Measurements from ENCODE around the gene PKD1L1. TPM values are rescaled to one million over a fixed set of nuclear protein-coding genes. Genes with fewer than 3 reads are reported as not detected.

The PKD1L1 gene
- total RNA-seq, 4 donors from 2014 or later, result 0.44 to 1.1 (median 0.75) TPM

DNA sequence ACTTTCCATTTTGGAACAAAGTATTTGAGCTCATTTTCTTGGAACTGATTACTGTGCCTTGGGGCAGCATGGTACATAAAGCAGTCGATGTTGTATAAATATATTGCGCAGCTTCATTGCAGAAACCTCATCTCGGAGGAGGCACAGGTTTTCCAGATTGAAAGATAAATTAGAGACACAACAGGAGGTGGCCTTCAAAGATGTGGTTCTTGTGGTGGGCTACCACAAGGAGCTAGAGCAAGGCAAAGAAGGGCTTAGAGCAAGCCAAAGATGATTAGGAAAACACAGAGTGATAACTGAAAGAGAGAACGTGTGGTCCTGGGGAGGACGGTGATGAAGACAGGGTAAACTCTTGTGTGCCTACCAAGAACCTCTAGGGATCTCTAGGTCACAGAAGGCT lies 197.2 kb downstream of the PKD1L1 start:
- TF ChIP-seq, protein P1, sequence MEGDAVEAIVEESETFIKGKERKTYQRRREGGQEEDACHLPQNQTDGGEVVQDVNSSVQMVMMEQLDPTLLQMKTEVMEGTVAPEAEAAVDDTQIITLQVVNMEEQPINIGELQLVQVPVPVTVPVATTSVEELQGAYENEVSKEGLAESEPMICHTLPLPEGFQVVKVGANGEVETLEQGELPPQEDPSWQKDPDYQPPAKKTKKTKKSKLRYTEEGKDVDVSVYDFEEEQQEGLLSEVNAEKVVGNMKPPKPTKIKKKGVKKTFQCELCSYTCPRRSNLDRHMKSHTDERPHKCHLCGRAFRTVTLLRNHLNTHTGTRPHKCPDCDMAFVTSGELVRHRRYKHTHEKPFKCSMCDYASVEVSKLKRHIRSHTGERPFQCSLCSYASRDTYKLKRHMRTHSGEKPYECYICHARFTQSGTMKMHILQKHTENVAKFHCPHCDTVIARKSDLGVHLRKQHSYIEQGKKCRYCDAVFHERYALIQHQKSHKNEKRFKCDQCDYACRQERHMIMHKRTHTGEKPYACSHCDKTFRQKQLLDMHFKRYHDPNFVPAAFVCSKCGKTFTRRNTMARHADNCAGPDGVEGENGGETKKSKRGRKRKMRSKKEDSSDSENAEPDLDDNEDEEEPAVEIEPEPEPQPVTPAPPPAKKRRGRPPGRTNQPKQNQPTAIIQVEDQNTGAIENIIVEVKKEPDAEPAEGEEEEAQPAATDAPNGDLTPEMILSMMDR (IDR thresholded peaks at IDR 0.05; ENCODE audit: low read depth), result no peak

- TF ChIP-seq, protein P1 (IDR thresholded peaks at IDR 0.05; ENCODE audit: low read depth), result no peak
Measured at GRCh38 chr7:47748041-47748440, 200.2 kb downstream of the PKD1L1 start.

GRCh38 chr7:47747160-47747559 lies 201.1 kb downstream of the PKD1L1 start:
- TF ChIP-seq, protein P1 (IDR thresholded peaks at IDR 0.05; ENCODE audit: low read depth), result no peak

GRCh38 chr7:47746468-47746867 lies 201.8 kb downstream of the PKD1L1 start:
- TF ChIP-seq, protein P1 (IDR thresholded peaks at IDR 0.05; ENCODE audit: low read depth), result no peak

DNA sequence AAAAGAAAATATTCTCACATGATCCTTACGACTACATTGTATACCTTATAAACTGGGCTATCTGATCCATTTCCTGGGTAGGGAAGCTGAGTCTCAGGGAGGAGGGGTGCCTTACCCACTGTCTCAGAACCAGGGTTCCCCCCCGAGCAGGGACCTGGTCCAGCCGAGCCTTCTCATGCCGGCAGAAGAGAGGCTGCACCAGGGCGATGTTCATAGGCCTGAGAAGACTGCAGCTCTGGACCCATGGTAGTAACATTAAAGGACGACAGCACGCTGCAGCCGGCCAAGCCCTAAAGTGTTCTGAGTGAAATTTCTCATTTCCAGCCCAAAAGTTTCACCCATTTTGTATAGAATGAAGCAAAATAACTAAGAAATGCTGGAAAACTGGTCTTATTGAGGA lies 203.4 kb downstream of the PKD1L1 start:
- TF ChIP-seq, protein P1 (IDR thresholded peaks at IDR 0.05; ENCODE audit: low read depth), result no peak

DNA sequence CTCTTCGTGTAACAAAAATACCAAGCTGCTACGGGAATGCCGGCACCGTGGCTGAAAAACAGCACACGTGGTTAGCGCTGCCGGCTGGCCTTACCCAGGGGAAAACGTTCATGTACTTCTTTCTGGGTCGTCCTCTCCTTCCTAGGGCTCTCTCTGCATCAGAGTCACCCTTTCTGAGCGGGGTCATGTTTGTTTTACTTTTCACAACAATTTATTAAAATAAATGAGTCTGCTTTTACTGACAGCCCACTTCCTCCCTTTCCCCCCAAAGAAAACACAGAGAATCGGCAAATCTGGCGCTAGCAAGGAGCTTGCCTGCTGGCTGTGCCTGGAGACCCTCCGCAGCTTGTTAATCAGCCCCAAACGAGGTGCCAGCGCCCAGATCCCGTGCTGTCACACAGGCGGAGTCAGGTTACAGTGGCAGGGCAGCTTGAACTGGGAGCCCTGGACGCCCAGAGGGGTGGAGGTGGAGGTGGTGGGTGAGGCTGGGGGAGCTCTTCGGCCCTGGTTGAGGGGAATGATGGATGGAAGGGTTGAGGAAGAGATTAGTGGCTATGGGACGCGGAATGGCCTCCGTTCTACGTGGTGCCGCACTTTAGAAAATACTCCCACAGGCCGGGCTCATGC lies 204.2 kb downstream of the PKD1L1 start:
- TF ChIP-seq, protein P1 (IDR thresholded peaks at IDR 0.05; ENCODE audit: low read depth), result no peak

DNA sequence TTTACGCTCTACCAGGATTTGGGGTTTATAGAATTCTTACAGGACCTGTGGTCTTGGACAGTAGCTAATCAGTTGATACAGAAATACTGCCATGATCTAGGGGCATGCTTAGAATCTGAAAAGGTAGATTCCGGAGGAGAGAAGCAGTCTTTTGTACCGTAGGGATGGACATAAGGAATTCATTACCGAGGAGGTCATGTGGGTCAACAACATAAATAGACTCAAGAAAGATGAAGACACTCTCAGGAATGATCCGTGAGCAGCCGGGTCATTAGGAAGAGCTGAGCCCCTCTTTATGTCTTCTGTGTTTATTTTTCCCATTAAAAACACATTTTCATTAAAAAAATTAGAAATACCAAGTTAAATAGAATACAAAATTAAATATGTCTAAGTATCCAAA lies 206.3 kb downstream of the PKD1L1 start:
- TF ChIP-seq, protein P1 (IDR thresholded peaks at IDR 0.05; ENCODE audit: low read depth), result no peak

All from subcutaneous adipose tissue (tissue), 4 donors.